ENCODE data around the gene OR2B2.

GRCh38 chr6:27902335-27903314 is 9.6 kb downstream of the OR2B2 start:
- TF ChIP-seq CTCF (IDR thresholded peaks at IDR 0.05) (no peak), POLR2A (IDR thresholded peaks at IDR 0.05) (no peak)

Measured in esophagus squamous epithelium (tissue), 4 donors.